Stimulated activated naive CD8-positive, alpha-beta T cell treated with anti-CD3 and anti-CD28 coated beads, Interleukin-15, Interleukin-2, amounts not matched to agents 100 ng/mL and 50 ng/mL, for 24 hours (primary cell): ENCODE data around the gene BHLHA9.

Source experiments
- H3K27ac Mint-ChIP-seq: one replicate; pipeline ENCODE4 v1.8.0; 2021; ENCODE audit warnings: mild to moderate bottlenecking, mixed read lengths
- H3K27me3 Mint-ChIP-seq: one replicate; pipeline ENCODE4 v1.8.0; 2021; ENCODE audit warnings: mixed read lengths
- H3K36me3 Mint-ChIP-seq: one replicate; pipeline ENCODE4 v1.8.0; 2021; ENCODE audit warnings: low read depth, mixed read lengths
- H3K4me1 Mint-ChIP-seq: one replicate; pipeline ENCODE4 v1.8.0; 2021; ENCODE audit warnings: low read depth, mixed read lengths
- H3K4me3 Mint-ChIP-seq: one replicate; pipeline ENCODE4 v1.8.0; 2021; ENCODE audit warnings: mild to moderate bottlenecking, mixed read lengths
- H3K9me3 Mint-ChIP-seq: one replicate; pipeline ENCODE4 v1.8.0; 2021; ENCODE audit warnings: mixed read lengths

BHLHA9 gene

GRCh38 chr17:1270210-1271029, at the start of gene BHLHA9:
Gene BHLHA9, plus strand, starts transcription at chr17:1270444. Its CDS starts 120 bp downstream, at chr17:1270564.
- no peak within 1 kb of the TSS for H3K27ac Mint-ChIP-seq
- H3K36me3 Mint-ChIP-seq: no peaks in the 10 kb centered on the region
- H3K4me3 Mint-ChIP-seq: peak within 1 kb of the TSS; percentile 85
- no peaks in the 10 kb centered on the region for H3K9me3 Mint-ChIP-seq
- H3K4me1 Mint-ChIP-seq: peaks cover 6% of the 10 kb centered on the region
- peaks cover 39% of the 10 kb centered on the region for H3K27me3 Mint-ChIP-seq

GRCh38 chr17:1221209-1221608, 49.0 kb upstream of the BHLHA9 start:
- H3K4me1 Mint-ChIP-seq: no peaks in the 10 kb centered on the region
- H3K4me3 Mint-ChIP-seq: no peak overlapping the region
- H3K27ac Mint-ChIP-seq: no peak overlapping the region

GRCh38 chr17:1222321-1222720, 47.9 kb upstream of the BHLHA9 start:
- Mint-ChIP-seq H3K4me1 (no peaks in the 10 kb centered on the region), H3K36me3 (no peaks in the 10 kb centered on the region), H3K27me3 (peaks cover 7% of the 10 kb centered on the region), H3K4me3 (no peak overlapping the region), H3K27ac (no peak overlapping the region), H3K9me3 (no peaks in the 10 kb centered on the region)

More at GRCh38 chr17:1221209-1221608, 49.0 kb upstream of the BHLHA9 start:
- Mint-ChIP-seq H3K9me3 (no peaks in the 10 kb centered on the region), H3K36me3 (no peaks in the 10 kb centered on the region), H3K27me3 (no peaks in the 10 kb centered on the region)

- no peak overlapping the region for H3K4me3 Mint-ChIP-seq
- no peaks in the 10 kb centered on the region for H3K36me3 Mint-ChIP-seq
- no peaks in the 10 kb centered on the region for H3K9me3 Mint-ChIP-seq
- H3K27ac Mint-ChIP-seq: no peak overlapping the region
- peaks cover 7% of the 10 kb centered on the region for H3K4me1 Mint-ChIP-seq
- H3K27me3 Mint-ChIP-seq: peaks cover 17% of the 10 kb centered on the region
Measured at GRCh38 chr17:1223662-1224061, 46.6 kb upstream of the BHLHA9 start.

GRCh38 chr17:1224330-1224729, 45.9 kb upstream of the BHLHA9 start:
- Mint-ChIP-seq H3K27ac (no peak overlapping the region), H3K27me3 (peaks cover 17% of the 10 kb centered on the region), H3K36me3 (no peaks in the 10 kb centered on the region), H3K4me1 (peaks cover 7% of the 10 kb centered on the region), H3K9me3 (no peaks in the 10 kb centered on the region), H3K4me3 (no peak overlapping the region)

GRCh38 chr17:1226308-1226707, 43.9 kb upstream of the BHLHA9 start:
- H3K27ac Mint-ChIP-seq: no peak overlapping the region
- H3K36me3 Mint-ChIP-seq: no peaks in the 10 kb centered on the region
- H3K4me1 Mint-ChIP-seq: peaks cover 13% of the 10 kb centered on the region
- H3K9me3 Mint-ChIP-seq: no peaks in the 10 kb centered on the region
- H3K4me3 Mint-ChIP-seq: no peak overlapping the region
- H3K27me3 Mint-ChIP-seq: peaks cover 28% of the 10 kb centered on the region

- H3K36me3 Mint-ChIP-seq: no peaks in the 10 kb centered on the region
- H3K27ac Mint-ChIP-seq: no peak overlapping the region
- peaks cover 18% of the 10 kb centered on the region for H3K4me1 Mint-ChIP-seq
- H3K9me3 Mint-ChIP-seq: no peaks in the 10 kb centered on the region
- peaks cover 38% of the 10 kb centered on the region for H3K27me3 Mint-ChIP-seq
- H3K4me3 Mint-ChIP-seq: peak overlapping the region; percentile 80
Measured at GRCh38 chr17:1227365-1227764, 42.9 kb upstream of the BHLHA9 start.

GRCh38 chr17:1227917-1228780, 42.1 kb upstream of the BHLHA9 start:
- peak overlapping the region; percentile 63 for H3K27ac Mint-ChIP-seq
- peaks cover 18% of the 10 kb centered on the region for H3K4me1 Mint-ChIP-seq
- H3K36me3 Mint-ChIP-seq: no peaks in the 10 kb centered on the region
- peak overlapping the region; percentile 80 for H3K4me3 Mint-ChIP-seq
- H3K27me3 Mint-ChIP-seq: peaks cover 41% of the 10 kb centered on the region
- no peaks in the 10 kb centered on the region for H3K9me3 Mint-ChIP-seq

GRCh38 chr17:1228781-1229348, 41.4 kb upstream of the BHLHA9 start:
- no peaks in the 10 kb centered on the region for H3K36me3 Mint-ChIP-seq
- no peak overlapping the region for H3K4me3 Mint-ChIP-seq

GRCh38 chr17:1229349-1229899, 40.8 kb upstream of the BHLHA9 start:
- Mint-ChIP-seq H3K4me3 (peak overlapping the region; percentile 62), H3K9me3 (no peaks in the 10 kb centered on the region), H3K4me1 (peaks cover 18% of the 10 kb centered on the region), H3K36me3 (no peaks in the 10 kb centered on the region), H3K27ac (no peak overlapping the region), H3K27me3 (peaks cover 45% of the 10 kb centered on the region)

More at GRCh38 chr17:1228781-1229348, 41.4 kb upstream of the BHLHA9 start:
- no peak overlapping the region for H3K27ac Mint-ChIP-seq
- no peaks in the 10 kb centered on the region for H3K9me3 Mint-ChIP-seq
- H3K27me3 Mint-ChIP-seq: peaks cover 42% of the 10 kb centered on the region
- H3K4me1 Mint-ChIP-seq: peaks cover 18% of the 10 kb centered on the region

- peak overlapping the region; percentile 85 for H3K4me3 Mint-ChIP-seq
- no peaks in the 10 kb centered on the region for H3K9me3 Mint-ChIP-seq
- H3K36me3 Mint-ChIP-seq: no peaks in the 10 kb centered on the region
- peaks cover 48% of the 10 kb centered on the region for H3K27me3 Mint-ChIP-seq
- peak overlapping the region; percentile 83 for H3K27ac Mint-ChIP-seq
- H3K4me1 Mint-ChIP-seq: peaks cover 18% of the 10 kb centered on the region
Measured at GRCh38 chr17:1229900-1230501, 40.2 kb upstream of the BHLHA9 start.

- Mint-ChIP-seq H3K27ac (no peak overlapping the region), H3K4me3 (no peak overlapping the region)
Measured at GRCh38 chr17:1231456-1231855, 38.8 kb upstream of the BHLHA9 start.

GRCh38 chr17:1232331-1232730, 37.9 kb upstream of the BHLHA9 start:
- H3K9me3 Mint-ChIP-seq: no peaks in the 10 kb centered on the region
- no peaks in the 10 kb centered on the region for H3K36me3 Mint-ChIP-seq
- H3K4me3 Mint-ChIP-seq: no peak overlapping the region
- peaks cover 42% of the 10 kb centered on the region for H3K27me3 Mint-ChIP-seq
- peaks cover 18% of the 10 kb centered on the region for H3K4me1 Mint-ChIP-seq
- no peak overlapping the region for H3K27ac Mint-ChIP-seq

More at GRCh38 chr17:1231456-1231855, 38.8 kb upstream of the BHLHA9 start:
- H3K9me3 Mint-ChIP-seq: no peaks in the 10 kb centered on the region
- H3K36me3 Mint-ChIP-seq: no peaks in the 10 kb centered on the region
- H3K27me3 Mint-ChIP-seq: peaks cover 48% of the 10 kb centered on the region
- peaks cover 18% of the 10 kb centered on the region for H3K4me1 Mint-ChIP-seq

GRCh38 chr17:1232786-1233185, 37.5 kb upstream of the BHLHA9 start:
- Mint-ChIP-seq H3K4me3 (no peak overlapping the region), H3K27me3 (peaks cover 37% of the 10 kb centered on the region), H3K4me1 (peaks cover 16% of the 10 kb centered on the region), H3K27ac (no peak overlapping the region), H3K36me3 (no peaks in the 10 kb centered on the region), H3K9me3 (no peaks in the 10 kb centered on the region)
